Calu3 (cell line): ENCODE results near the gene SYNPR. TPM values are rescaled to one million over a fixed set of nuclear protein-coding genes. Genes with fewer than 3 reads are reported as not detected.

Source experiments
- Bru-seq: library from RNA; stranded (reverse); fragments of 400-500 nt; gene quantifications from one replicate; lab custom pipeline; 2021; lab: Mats Ljungman, UMichigan
- BruChase-seq, 2 experiments: library from RNA; stranded (reverse); fragments of 400-500 nt; gene quantifications; one replicate each; lab custom pipeline; 2021; lab: Mats Ljungman, UMichigan
- BruUV-seq: library from RNA; stranded (reverse); fragments of 400-500 nt; replicated peaks from 2 replicates; lab custom pipeline; 2021; lab: Mats Ljungman, UMichigan
- CTCF ChIA-PET: fragments of 300-600 bp; sonication (Branson Sonifier 250); formaldehyde crosslinking; loops from one replicate; lab custom pipeline; 2022; ENCODE audit warnings: antibody characterized with exemption; lab: Charles Lee
- DNase-seq: peaks from one replicate; pipeline ENCODE4 v3.0.0; 2022
- H3K27ac Mint-ChIP-seq: one replicate; pipeline ENCODE4 v1.8.0; 2022; ENCODE audit warnings: mixed read lengths; ENCODE audit not compliant: unreplicated experiment
- H3K27me3 Mint-ChIP-seq: one replicate; pipeline ENCODE4 v1.8.0; 2022; ENCODE audit warnings: mixed read lengths; ENCODE audit not compliant: unreplicated experiment
- H3K36me3 Mint-ChIP-seq: one replicate; pipeline ENCODE4 v1.8.0; 2022; ENCODE audit warnings: mild to moderate bottlenecking, moderate library complexity, mixed read lengths; ENCODE audit not compliant: insufficient read depth, unreplicated experiment
- H3K4me1 Mint-ChIP-seq: one replicate; pipeline ENCODE4 v1.8.0; 2022; ENCODE audit warnings: mild to moderate bottlenecking, low read depth, mixed read lengths; ENCODE audit not compliant: unreplicated experiment
- H3K4me3 Mint-ChIP-seq: one replicate; pipeline ENCODE4 v1.8.0; 2022; ENCODE audit warnings: mild to moderate bottlenecking, low read depth, moderate library complexity, mixed read lengths; ENCODE audit not compliant: unreplicated experiment
- H3K9me3 Mint-ChIP-seq: one replicate; pipeline ENCODE4 v1.8.0; 2022; ENCODE audit warnings: low read depth, mixed read lengths; ENCODE audit not compliant: unreplicated experiment
- intact Hi-C: fragments of 100-400 bp; cut with micrococcal nuclease; formaldehyde crosslinking; loops from one replicate; pipeline ENCODE4 v1.10.0; 2022; ENCODE audit not compliant: unreplicated experiment
- long read RNA-seq: library from polyadenylated mRNA; stranded (forward); transcript quantifications from one replicate; pipeline ENCODE4 v2.0.0, GENCODE V29; 2022
- total RNA-seq: library from RNA; stranded (reverse); gene quantifications from 2 replicates; pipeline ENCODE4 v1.2.3, GENCODE V29; 2022
- TF ChIP-seq, protein P1 (sequence below): fragments of 200-600 bp; IDR thresholded peaks from one replicate; pipeline ENCODE4 v1.8.0; 2022; ENCODE audit warnings: antibody characterized with exemption; ENCODE audit not compliant: unreplicated experiment

The SYNPR gene
- total RNA-seq (0.90 TPM in 1 of 2 replicates, not detected in the other), Bru-seq, nascent RNA (percentile 9 among the genes with signal in this experiment), BruChase-seq, experiment 1, labeled RNA remaining after a 6-hour chase (percentile 15 among the genes with signal in this experiment), BruChase-seq, experiment 2, labeled RNA remaining after a 2-hour chase (percentile 19 among the genes with signal in this experiment)
- long read RNA-seq, partial matches to known transcripts = 0 of 1 reads
- long read RNA-seq, other reads (novel, unspliced or antisense) = 1 of 1 reads

GRCh38 chr3:63278171-63279004, at the start of gene SYNPR:
Gene SYNPR, plus strand, starts transcription at chr3:63278308.
- peaks cover 9% of the 10 kb centered on the region for H3K36me3 Mint-ChIP-seq
- CTCF ChIA-PET = no interaction called here
- H3K27ac Mint-ChIP-seq = peak within 1 kb of the TSS; percentile 39
- DNase-seq = no peak
- H3K27me3 Mint-ChIP-seq = peaks cover 13% of the 10 kb centered on the region
- H3K9me3 Mint-ChIP-seq = no peaks in the 10 kb centered on the region
- TF ChIP-seq, protein P1, sequence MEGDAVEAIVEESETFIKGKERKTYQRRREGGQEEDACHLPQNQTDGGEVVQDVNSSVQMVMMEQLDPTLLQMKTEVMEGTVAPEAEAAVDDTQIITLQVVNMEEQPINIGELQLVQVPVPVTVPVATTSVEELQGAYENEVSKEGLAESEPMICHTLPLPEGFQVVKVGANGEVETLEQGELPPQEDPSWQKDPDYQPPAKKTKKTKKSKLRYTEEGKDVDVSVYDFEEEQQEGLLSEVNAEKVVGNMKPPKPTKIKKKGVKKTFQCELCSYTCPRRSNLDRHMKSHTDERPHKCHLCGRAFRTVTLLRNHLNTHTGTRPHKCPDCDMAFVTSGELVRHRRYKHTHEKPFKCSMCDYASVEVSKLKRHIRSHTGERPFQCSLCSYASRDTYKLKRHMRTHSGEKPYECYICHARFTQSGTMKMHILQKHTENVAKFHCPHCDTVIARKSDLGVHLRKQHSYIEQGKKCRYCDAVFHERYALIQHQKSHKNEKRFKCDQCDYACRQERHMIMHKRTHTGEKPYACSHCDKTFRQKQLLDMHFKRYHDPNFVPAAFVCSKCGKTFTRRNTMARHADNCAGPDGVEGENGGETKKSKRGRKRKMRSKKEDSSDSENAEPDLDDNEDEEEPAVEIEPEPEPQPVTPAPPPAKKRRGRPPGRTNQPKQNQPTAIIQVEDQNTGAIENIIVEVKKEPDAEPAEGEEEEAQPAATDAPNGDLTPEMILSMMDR = no peak
- H3K4me3 Mint-ChIP-seq = peak within 1 kb of the TSS; percentile 82
- intact Hi-C loops = no loop called here
- BruUV-seq = no TSS peak
- H3K4me1 Mint-ChIP-seq = peaks cover 33% of the 10 kb centered on the region

DNA sequence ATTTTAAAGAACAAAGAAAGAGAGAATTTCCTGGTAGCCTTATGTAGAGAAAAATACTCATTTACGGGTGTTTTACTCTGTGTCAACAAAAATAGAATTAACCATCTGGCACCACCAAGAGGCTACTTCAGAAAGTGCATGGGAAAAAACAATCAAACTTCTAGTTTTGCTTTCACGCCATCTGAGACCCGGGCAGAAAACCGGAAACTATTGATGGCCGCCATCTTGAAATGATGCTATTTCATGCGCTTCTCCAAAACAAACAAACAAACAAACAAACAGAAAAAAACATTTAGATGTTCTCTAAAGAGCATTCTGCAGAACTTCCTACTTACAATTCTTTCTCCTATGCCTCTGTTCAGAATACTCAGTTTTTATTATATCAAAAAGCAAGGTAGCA, 49.4 kb upstream of the SYNPR start:
- peak overlapping the region; percentile 12 for H3K27ac Mint-ChIP-seq
- H3K36me3 Mint-ChIP-seq = no peaks in the 10 kb centered on the region
- intact Hi-C loops = loop anchor here (1.0 to 10.0 kb wide), 4 partner anchors 36 to 563 kb away; partner anchors contain the start of gene CADPS
- peak; percentile 61 for DNase-seq
- H3K4me1 Mint-ChIP-seq = peaks cover 7% of the 10 kb centered on the region
- H3K27me3 Mint-ChIP-seq = peaks cover 28% of the 10 kb centered on the region
- CTCF ChIA-PET = interaction anchor here (0.9 to 1.0 kb wide), 2 partner anchors 357 to 563 kb away, joined by 3 read pairs; no protein-coding TSS in a partner anchor
- no TSS peak for BruUV-seq
- no peak overlapping the region for H3K4me3 Mint-ChIP-seq
- TF ChIP-seq, protein P1 = peak; percentile 34
- H3K9me3 Mint-ChIP-seq = no peaks in the 10 kb centered on the region

GRCh38 chr3:63230146-63230545, 48.0 kb upstream of the SYNPR start:
- CTCF ChIA-PET = no interaction called here
- H3K27me3 Mint-ChIP-seq = peaks cover 15% of the 10 kb centered on the region
- intact Hi-C loops = loop anchor here (5.0 kb wide), 1 partner anchor 102 kb away; no protein-coding TSS in a partner anchor
- no TSS peak for BruUV-seq
- TF ChIP-seq, protein P1 = no peak
- no peak for DNase-seq
- H3K36me3 Mint-ChIP-seq = no peaks in the 10 kb centered on the region
- H3K4me1 Mint-ChIP-seq = peaks cover 7% of the 10 kb centered on the region
- no peak overlapping the region for H3K27ac Mint-ChIP-seq
- H3K4me3 Mint-ChIP-seq = no peak overlapping the region
- H3K9me3 Mint-ChIP-seq = no peaks in the 10 kb centered on the region

DNA sequence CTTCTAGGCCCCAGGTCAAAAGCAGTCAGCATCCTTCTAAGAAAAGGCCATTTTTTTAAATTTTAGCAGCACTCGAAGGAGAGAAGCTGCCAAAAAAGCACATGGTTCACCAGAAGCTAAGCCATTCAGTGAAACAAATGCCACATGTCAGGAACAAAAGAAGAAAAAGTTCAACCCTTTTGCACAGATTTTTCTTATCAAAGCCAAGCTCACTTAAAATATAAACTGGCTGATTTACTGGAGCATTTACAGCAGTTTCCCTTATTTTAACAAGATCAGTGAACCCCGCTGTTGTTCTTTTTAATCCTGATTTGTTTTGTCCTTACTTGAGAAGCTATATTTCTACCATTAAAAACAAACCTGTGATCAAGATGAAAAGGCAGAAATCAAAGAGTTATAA, 46.5 kb upstream of the SYNPR start:
- CTCF ChIA-PET = interaction anchor here (1.2 kb wide), 1 partner anchor 358 kb away, joined by 3 read pairs; no protein-coding TSS in a partner anchor
- intact Hi-C loops = loop anchor here (1.0 to 5.0 kb wide), 2 partner anchors 101 to 609 kb away; no protein-coding TSS in a partner anchor
- BruUV-seq = no TSS peak

More for the DNA sequence above, 46.5 kb upstream of the SYNPR start:
- Mint-ChIP-seq H3K4me1 (peaks cover 7% of the 10 kb centered on the region), H3K27me3 (peaks cover under 1% of the 10 kb centered on the region), H3K4me3 (no peak overlapping the region), H3K27ac (no peak overlapping the region), H3K9me3 (no peaks in the 10 kb centered on the region), H3K36me3 (no peaks in the 10 kb centered on the region)
- TF ChIP-seq, protein P1 = no peak
- no peak for DNase-seq
